A673 (cell line): Measurements from ENCODE around the gene ZMYND11.

ENCODE experiments used
- EZH2 ChIP-seq: fragments of 200-600 bp; sonication (generic); IDR thresholded peaks from 2 replicates; pipeline ENCODE4 v1.6.1; 2017; ENCODE audit warnings: borderline replicate concordance, low read depth, mild to moderate bottlenecking, mixed read lengths, antibody characterized with exemption, low read length; ENCODE audit not compliant: poor library complexity, severe bottlenecking
- TF ChIP-seq, protein P1 (sequence below): fragments of 300-800, 200-600 bp; sonication (generic); conservative IDR thresholded peaks from 2 replicates; pipeline ENCODE4 v1.5.1; 2017; ENCODE audit warnings: low read depth, mild to moderate bottlenecking, antibody characterized with exemption, low read length, moderate library complexity, mixed read lengths

DNA sequence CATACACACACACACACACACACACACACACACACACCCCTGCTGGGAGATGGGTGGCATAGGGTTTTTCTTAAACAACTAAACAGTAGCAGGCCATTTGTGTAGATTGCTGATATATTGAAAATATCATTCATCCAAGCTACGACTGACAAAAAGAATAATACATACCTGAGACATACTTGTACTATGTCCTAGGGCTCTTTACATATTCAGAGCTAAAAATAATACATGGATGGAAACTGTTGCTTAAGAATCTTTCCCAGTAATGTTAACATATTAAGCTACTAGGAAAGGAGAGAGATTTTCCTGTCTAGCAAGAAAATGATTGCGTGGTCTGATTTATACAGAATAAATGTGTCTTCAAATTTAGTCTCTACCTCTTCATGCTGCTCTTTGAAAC is 46.0 kb upstream of the ZMYND11 start:
- TF ChIP-seq, protein P1, sequence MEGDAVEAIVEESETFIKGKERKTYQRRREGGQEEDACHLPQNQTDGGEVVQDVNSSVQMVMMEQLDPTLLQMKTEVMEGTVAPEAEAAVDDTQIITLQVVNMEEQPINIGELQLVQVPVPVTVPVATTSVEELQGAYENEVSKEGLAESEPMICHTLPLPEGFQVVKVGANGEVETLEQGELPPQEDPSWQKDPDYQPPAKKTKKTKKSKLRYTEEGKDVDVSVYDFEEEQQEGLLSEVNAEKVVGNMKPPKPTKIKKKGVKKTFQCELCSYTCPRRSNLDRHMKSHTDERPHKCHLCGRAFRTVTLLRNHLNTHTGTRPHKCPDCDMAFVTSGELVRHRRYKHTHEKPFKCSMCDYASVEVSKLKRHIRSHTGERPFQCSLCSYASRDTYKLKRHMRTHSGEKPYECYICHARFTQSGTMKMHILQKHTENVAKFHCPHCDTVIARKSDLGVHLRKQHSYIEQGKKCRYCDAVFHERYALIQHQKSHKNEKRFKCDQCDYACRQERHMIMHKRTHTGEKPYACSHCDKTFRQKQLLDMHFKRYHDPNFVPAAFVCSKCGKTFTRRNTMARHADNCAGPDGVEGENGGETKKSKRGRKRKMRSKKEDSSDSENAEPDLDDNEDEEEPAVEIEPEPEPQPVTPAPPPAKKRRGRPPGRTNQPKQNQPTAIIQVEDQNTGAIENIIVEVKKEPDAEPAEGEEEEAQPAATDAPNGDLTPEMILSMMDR, result no peak
- no peak for TF ChIP-seq EZH2
